ENCODE measurements around the gene RAMACL.

DNA sequence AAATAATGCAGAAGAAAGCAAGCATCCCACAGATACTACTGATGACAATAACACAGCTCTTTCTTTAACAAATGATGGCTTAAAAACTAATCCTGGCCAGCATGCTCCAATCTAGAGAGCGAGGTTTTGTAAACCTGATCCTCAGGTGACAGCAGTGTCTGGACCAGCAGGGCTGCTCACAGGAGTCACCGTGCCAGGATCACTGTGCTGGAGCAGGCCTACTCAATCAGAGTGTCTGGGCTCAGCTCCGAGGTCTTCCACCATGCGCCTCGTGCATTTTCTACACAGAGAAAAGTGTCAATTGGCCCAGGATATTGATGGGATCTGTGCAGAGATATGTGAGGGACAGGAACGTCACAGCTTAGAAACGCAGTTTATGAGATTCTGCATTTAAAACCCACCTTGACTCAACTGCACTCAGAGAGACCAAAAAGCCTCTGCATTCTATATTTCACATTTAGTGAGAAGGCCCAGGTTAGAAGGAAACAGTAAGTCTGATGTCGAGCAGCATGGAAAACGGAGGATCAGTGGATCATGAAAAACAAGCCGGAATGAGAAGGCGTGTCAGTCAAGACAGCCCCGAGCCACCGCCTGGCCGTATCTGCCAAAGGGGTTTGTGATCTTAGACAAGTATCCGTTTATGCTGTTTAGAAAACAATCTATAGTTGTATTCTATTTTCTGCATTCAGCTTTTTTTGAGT, 7.8 kb downstream of the RAMACL start:
- no peak for TF ChIP-seq POLR2A (IDR thresholded peaks at IDR 0.05; ENCODE audit: low read depth, low read length)
- no peak for TF ChIP-seq TAF1 (IDR thresholded peaks at IDR 0.05; ENCODE audit: borderline replicate concordance, low read depth, low read length)
